ENCODE data around the gene CBLL1.

Gene CBLL1, protein sequence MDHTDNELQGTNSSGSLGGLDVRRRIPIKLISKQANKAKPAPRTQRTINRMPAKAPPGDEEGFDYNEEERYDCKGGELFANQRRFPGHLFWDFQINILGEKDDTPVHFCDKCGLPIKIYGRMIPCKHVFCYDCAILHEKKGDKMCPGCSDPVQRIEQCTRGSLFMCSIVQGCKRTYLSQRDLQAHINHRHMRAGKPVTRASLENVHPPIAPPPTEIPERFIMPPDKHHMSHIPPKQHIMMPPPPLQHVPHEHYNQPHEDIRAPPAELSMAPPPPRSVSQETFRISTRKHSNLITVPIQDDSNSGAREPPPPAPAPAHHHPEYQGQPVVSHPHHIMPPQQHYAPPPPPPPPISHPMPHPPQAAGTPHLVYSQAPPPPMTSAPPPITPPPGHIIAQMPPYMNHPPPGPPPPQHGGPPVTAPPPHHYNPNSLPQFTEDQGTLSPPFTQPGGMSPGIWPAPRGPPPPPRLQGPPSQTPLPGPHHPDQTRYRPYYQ

DNA sequence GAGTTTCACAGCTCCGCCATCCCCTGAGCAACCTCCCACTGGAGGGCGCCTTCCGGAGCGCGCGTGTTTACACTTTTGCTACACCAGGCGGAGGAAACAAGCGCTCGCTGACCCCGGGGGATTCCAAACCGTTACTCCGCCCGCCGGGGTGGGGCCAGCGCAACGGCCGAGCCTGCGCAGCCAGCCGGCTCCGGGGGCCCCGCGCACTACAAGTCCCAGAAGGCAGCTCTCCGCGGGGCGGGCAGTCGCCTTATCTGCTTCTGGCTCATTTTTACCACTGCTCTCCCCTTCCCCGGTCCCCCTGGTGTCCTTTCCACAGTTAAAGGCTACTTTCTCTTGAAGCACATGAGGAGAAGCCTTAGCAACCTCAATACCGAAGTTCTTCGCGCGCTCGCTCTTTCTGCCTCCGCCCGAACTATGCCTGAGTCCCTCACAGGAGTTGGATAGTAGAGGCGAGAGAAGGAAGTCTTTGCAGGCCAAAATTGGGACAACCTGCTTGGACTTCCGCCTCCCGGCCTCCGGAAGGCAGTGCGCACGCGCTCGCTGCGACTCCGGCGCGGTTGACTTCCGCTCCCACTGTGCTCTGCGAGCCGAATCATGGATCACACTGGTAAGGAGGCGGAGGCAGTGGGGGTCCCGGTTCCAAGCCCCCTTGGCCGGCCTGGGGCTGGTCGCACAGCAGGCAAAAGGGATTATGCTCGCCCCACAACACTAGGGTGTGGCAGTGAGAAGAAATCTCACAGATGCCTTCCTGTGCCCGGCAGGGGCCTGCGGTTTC is at the start of gene CBLL1:
TSS of gene CBLL1 (plus strand) at position 576 of the 778 bp plus-strand sequence. CDS start at position 598, 22 bp downstream.
- H3K4me3 ChIP-seq (ENCODE audit: control insufficient read depth, low read depth, low read length): peak within 1 kb of the TSS; percentile 90
- peak; percentile 76 for DNase-seq (ENCODE audit: low read depth)
- TF ChIP-seq, protein P1, sequence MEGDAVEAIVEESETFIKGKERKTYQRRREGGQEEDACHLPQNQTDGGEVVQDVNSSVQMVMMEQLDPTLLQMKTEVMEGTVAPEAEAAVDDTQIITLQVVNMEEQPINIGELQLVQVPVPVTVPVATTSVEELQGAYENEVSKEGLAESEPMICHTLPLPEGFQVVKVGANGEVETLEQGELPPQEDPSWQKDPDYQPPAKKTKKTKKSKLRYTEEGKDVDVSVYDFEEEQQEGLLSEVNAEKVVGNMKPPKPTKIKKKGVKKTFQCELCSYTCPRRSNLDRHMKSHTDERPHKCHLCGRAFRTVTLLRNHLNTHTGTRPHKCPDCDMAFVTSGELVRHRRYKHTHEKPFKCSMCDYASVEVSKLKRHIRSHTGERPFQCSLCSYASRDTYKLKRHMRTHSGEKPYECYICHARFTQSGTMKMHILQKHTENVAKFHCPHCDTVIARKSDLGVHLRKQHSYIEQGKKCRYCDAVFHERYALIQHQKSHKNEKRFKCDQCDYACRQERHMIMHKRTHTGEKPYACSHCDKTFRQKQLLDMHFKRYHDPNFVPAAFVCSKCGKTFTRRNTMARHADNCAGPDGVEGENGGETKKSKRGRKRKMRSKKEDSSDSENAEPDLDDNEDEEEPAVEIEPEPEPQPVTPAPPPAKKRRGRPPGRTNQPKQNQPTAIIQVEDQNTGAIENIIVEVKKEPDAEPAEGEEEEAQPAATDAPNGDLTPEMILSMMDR (IDR thresholded peaks at IDR 0.05; ENCODE audit: control insufficient read depth, insufficient read depth, low read depth, low read length, missing control alignments): peak; percentile 82

DNA sequence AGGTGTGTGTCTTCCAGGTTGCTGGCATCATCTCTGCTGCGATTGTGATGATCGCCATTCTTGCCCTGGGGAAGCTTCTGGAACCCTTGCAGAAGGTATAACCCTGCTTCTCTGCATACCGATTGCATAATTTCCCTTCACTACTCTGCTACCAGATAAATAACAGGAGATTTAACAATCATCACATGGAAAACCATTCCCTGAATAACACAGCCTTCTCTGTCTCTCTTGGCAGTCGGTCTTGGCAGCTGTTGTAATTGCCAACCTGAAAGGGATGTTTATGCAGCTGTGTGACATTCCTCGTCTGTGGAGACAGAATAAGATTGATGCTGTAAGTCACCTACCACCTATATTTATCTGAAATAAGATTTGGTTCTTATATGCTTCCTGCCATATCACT is 49.6 kb upstream of the CBLL1 start:
- TF ChIP-seq, protein P1 (IDR thresholded peaks at IDR 0.05; ENCODE audit: control insufficient read depth, insufficient read depth, low read depth, low read length, missing control alignments): no peak
- DNase-seq (ENCODE audit: low read depth): no peak
- no peak overlapping the region for H3K4me3 ChIP-seq (ENCODE audit: control insufficient read depth, low read depth, low read length)

DNA sequence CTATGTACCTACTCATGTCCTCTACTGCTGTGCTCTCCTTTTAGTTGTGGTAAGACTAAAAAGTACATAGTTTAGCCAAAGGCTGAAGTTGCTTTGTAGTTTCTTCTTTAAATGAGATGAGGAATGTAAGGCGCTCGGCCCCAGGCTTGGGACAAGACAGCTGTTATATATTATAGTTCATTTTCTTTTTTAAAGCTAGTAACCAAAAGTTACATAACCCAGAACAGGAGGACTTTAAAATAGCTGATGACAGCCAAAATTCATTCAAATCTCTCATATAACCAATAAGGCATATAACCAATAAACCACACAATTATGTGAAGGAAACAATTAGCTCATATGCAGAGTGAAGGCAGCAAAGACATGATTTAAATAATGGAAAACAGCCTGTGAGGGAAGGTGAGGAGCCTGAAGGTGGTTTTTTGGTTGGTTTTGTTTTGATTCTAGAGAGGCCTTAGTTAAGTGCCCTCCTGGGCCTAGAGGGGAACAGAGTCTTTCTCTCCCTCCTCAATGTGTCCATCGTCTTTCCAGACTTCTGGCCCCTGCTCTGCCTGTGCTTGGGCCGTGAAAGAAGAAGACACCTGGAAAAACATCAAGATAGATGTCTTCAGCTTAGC is 47.5 kb upstream of the CBLL1 start:
- no peak overlapping the region for H3K4me3 ChIP-seq (ENCODE audit: control insufficient read depth, low read depth, low read length)
- DNase-seq (ENCODE audit: low read depth): no peak
- TF ChIP-seq, protein P1 (IDR thresholded peaks at IDR 0.05; ENCODE audit: control insufficient read depth, insufficient read depth, low read depth, low read length, missing control alignments): no peak

DNA sequence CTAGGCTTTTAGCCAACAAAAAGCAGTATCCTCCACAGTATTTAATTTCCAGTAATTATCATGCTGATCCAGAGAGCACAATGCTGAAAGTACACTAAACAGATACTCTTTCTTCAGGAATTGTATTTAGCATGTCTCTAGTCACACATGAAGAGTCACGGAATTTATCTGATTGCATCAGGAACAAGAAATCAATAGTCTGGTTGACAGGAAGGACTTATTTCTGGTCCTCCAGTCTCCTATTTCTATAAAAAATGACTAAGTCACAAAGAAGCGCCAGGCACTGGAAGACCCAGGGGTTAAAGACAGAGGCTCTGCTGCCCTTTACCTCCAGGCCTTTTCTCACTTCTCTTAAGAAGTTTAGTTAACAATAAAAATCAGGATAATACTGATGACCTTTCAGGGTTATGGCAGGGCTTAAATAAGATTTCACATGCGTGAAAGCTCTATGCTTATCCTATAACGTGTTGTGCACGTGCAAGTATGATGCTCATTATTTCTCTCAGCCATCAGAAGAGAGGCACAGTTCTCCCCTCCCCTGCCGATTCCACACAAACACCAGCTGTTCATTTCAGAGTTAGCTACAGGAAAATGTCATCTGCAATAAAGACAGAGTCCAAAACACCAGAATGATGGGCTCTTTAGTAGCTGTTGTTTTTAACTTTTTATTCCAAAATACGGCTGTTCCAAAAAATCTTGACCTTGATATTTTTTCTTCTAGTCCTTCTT is 46.5 kb upstream of the CBLL1 start:
- TF ChIP-seq, protein P1 (IDR thresholded peaks at IDR 0.05; ENCODE audit: control insufficient read depth, insufficient read depth, low read depth, low read length, missing control alignments): no peak
- no peak overlapping the region for H3K4me3 ChIP-seq (ENCODE audit: control insufficient read depth, low read depth, low read length)
- DNase-seq (ENCODE audit: low read depth): no peak

DNA sequence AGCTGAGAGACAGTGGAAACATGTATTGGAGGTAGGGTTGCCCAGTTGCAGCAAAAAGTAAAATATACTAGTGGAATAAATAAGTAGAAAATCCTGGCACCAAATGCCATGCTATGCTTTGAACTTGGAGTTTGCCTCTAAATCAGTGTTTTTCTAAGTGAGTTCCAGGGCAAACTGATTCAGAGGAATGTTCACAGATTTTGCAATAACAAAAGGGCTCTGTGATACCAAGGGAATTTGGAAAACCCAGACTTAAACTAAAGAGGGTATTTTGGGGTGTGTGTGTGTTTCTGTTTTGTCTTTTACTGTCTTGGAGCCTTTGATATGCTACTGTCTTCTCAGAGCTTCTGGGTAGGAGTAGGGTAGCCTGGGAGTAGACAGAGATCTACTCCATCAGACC is 43.4 kb upstream of the CBLL1 start:
- no peak overlapping the region for H3K4me3 ChIP-seq (ENCODE audit: control insufficient read depth, low read depth, low read length)
- DNase-seq (ENCODE audit: low read depth): no peak
- TF ChIP-seq, protein P1 (IDR thresholded peaks at IDR 0.05; ENCODE audit: control insufficient read depth, insufficient read depth, low read depth, low read length, missing control alignments): no peak

DNA sequence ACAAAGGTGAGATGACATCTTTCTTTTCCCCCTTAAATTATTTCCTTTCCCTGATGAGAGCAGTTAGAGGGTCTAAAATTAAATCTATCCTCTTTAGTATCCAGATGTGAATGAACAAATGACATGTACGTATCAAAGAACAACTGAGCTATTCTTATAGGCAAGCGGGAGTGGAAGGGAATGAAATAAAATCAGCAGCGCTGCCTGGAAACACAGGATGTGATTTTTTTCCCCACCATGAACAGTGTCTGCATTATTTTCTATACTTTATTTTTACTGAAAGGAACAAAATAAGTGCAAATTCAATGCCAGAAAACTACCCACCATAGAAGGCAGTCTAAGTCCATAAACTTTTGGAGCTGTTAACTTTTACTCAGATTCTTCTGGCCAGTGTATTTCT is 42.8 kb upstream of the CBLL1 start:
- DNase-seq (ENCODE audit: low read depth): no peak
- TF ChIP-seq, protein P1 (IDR thresholded peaks at IDR 0.05; ENCODE audit: control insufficient read depth, insufficient read depth, low read depth, low read length, missing control alignments): no peak
- no peak overlapping the region for H3K4me3 ChIP-seq (ENCODE audit: control insufficient read depth, low read depth, low read length)

Measured in AG09309 (cell line).